ENCODE data around the gene FAF1. TPM values are rescaled to one million over a fixed set of nuclear protein-coding genes. Genes with fewer than 3 reads are reported as not detected.

The FAF1 gene
- total and polyA plus RNA-seq, 4 donors, result 52.9 to 66.9 (median 61.6) TPM

DNA sequence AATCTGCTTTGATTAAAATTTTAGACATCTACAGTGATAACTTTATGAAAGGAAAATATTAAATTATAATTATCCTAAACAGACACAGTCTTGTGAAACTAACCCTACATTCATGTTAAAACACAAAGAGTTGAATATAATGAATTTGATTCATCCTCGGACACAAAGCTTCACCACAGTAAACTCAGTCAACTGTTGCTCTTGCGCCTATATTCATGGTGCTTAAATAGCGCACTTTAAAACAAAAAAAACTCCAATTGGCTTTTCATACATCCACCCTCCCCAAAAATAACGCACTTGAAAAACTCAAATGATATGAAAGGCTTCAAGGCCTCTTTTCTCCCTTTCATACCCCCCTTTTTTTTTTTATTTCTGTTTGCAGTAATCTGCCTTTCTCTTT lies 260.3 kb downstream of the FAF1 start:
- 53% methylated on average over 3 of the region's 4 CpGs for WGBS (ENCODE audit: insufficient coverage)
- Histone ChIP-seq H3K4me3 (ENCODE audit: low read depth, low read length) (no peak overlapping the region), H3K27me3 (ENCODE audit: control insufficient read depth, insufficient read depth, low read length) (no peaks in the 10 kb centered on the region), H3K27ac (ENCODE audit: low read depth, low read length) (no peak overlapping the region), H3K4me1 (ENCODE audit: control insufficient read depth, insufficient read depth, low read length) (no peaks in the 10 kb centered on the region), H3K36me3 (ENCODE audit: control insufficient read depth, insufficient read depth, low read length) (no peaks in the 10 kb centered on the region), H3K9me3 (ENCODE audit: control insufficient read depth, insufficient read depth, low read length) (no peaks in the 10 kb centered on the region)
- peak in 1 of 6 donors; percentile 42 for DNase-seq (ENCODE audit: low read depth in 4 of 6, low spot score in 6 of 6)

DNA sequence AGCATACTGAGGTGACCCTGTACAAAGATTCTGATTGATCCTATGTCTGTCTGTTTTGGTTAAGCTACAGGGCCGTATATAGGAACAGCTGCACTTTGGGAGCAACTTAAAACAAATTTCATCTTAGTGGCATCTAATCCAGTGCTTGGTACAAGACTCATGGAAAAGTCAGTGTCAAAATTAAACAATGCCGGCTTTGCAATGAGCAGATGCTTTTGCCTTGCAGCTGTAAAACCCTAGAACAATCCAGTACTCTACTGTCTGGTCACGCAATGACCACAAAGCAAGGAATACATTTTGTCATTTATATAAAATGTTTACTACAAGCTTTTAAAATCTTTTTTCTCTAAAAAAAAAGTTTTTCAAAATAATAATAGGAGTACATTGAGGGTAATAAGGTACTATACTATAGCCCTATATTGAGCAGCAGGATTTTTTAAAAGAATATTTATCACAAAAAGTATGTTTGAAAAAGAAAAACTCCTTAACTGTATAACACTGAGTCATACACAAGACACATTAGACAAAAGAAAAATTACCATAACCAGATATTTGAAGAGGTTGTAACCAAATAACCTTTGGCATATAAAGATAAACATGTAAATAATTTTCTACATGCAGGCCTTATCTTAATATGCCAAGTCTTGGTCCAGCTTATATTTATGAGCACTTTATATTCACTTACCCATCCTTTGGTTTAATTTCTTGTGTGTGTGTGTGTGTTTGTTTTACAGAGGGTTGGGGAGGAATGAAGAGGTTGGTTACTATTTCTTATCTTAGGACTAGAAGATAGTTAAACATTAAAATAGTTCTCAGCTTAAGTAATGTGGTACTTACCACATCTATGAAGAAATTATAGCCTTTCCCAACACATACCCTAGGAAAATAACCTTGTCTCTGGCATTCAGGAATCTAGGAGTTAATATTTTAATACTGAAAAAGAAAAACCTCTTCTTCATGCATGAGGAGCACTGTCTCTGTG lies 262.3 kb downstream of the FAF1 start:
- no peaks in the 10 kb centered on the region for H3K4me1 ChIP-seq (ENCODE audit: control insufficient read depth, insufficient read depth, low read length)
- no peaks in the 10 kb centered on the region for H3K36me3 ChIP-seq (ENCODE audit: control insufficient read depth, insufficient read depth, low read length)
- 75% methylated on average over 1 of the region's 3 CpGs for WGBS (ENCODE audit: insufficient coverage)
- H3K27ac ChIP-seq (ENCODE audit: low read depth, low read length), result no peak overlapping the region
- no peak for DNase-seq (ENCODE audit: low read depth in 4 of 6, low spot score in 6 of 6)
- no peak overlapping the region for H3K4me3 ChIP-seq (ENCODE audit: low read depth, low read length)
- no peaks in the 10 kb centered on the region for H3K9me3 ChIP-seq (ENCODE audit: control insufficient read depth, insufficient read depth, low read length)
- H3K27me3 ChIP-seq (ENCODE audit: control insufficient read depth, insufficient read depth, low read length), result no peaks in the 10 kb centered on the region

DNA sequence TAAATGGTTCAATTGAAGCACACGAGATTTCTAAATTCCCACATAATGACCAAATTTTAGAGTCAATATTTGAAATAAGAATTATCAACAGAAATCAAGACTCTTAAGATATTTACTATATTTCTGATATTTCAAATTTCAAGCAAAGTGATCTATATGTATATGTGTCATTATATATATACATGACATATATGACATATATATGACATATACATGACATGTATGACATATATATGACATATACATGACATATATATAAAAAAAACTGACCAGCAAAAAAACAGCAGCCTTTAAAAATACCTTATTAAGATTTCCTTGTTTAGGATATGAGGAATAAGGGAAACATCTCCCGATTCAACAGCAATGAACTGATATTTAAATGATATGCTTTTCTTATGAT lies 266.2 kb downstream of the FAF1 start:
- no CpG with 5 or more reads among the region's 2 CpGs for WGBS (ENCODE audit: insufficient coverage)
- Histone ChIP-seq H3K27me3 (ENCODE audit: control insufficient read depth, insufficient read depth, low read length) (no peaks in the 10 kb centered on the region), H3K27ac (ENCODE audit: low read depth, low read length) (no peak overlapping the region), H3K4me3 (ENCODE audit: low read depth, low read length) (no peak overlapping the region), H3K4me1 (ENCODE audit: control insufficient read depth, insufficient read depth, low read length) (no peaks in the 10 kb centered on the region), H3K9me3 (ENCODE audit: control insufficient read depth, insufficient read depth, low read length) (no peaks in the 10 kb centered on the region), H3K36me3 (ENCODE audit: control insufficient read depth, insufficient read depth, low read length) (peaks cover 4% of the 10 kb centered on the region)
- no peak for DNase-seq (ENCODE audit: low read depth in 4 of 6, low spot score in 6 of 6)

DNA sequence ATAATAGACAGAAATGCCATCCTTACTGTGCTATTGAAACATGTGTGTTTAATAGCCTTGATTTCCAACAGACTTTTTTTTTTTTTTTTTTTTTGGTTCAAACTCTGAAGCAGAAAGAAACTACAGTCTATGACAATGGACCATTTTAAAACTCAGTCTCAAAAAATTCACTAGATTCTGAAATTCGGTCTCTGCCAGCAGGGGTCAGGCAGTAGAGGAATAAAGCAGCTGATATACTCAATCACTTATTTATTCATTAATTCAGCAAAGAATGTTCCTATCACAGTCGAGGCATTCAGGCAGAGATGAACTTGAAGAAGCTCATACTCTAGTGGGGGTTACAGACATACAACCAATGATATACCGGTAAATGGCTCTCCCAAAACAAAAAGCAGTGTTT lies 275.9 kb downstream of the FAF1 start:
- Histone ChIP-seq H3K27ac (ENCODE audit: low read depth, low read length) (no peak overlapping the region), H3K36me3 (ENCODE audit: control insufficient read depth, insufficient read depth, low read length) (peaks cover 1% of the 10 kb centered on the region), H3K4me3 (ENCODE audit: low read depth, low read length) (no peak overlapping the region), H3K9me3 (ENCODE audit: control insufficient read depth, insufficient read depth, low read length) (no peaks in the 10 kb centered on the region), H3K27me3 (ENCODE audit: control insufficient read depth, insufficient read depth, low read length) (no peaks in the 10 kb centered on the region), H3K4me1 (ENCODE audit: control insufficient read depth, insufficient read depth, low read length) (no peaks in the 10 kb centered on the region)
- DNase-seq (ENCODE audit: low read depth in 4 of 6, low spot score in 6 of 6), result no peak
- WGBS (ENCODE audit: insufficient coverage), result 71% methylated on average over 1 of the region's 3 CpGs

DNA sequence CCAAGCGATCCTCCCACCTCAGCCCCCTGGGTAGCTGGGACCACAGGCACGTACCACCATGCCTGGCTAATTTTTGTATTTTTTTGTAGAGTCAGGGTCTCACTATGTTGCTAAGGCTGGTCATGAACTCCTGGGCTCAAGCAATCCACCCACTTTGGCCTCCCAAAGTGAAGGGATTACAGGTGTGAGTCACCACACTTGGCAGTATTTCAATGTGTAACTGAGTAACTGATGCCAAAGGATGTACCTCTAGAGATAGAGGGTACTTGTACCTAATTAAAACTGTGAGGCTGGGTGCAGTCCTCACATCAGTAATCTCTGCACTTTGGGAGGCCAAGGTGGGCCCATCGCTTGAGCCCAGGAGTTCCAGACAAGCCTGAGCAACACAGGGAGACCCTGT lies 278.1 kb downstream of the FAF1 start:
- H3K36me3 ChIP-seq (ENCODE audit: control insufficient read depth, insufficient read depth, low read length), result no peaks in the 10 kb centered on the region
- no CpG with 5 or more reads among the region's 3 CpGs for WGBS (ENCODE audit: insufficient coverage)

DNA sequence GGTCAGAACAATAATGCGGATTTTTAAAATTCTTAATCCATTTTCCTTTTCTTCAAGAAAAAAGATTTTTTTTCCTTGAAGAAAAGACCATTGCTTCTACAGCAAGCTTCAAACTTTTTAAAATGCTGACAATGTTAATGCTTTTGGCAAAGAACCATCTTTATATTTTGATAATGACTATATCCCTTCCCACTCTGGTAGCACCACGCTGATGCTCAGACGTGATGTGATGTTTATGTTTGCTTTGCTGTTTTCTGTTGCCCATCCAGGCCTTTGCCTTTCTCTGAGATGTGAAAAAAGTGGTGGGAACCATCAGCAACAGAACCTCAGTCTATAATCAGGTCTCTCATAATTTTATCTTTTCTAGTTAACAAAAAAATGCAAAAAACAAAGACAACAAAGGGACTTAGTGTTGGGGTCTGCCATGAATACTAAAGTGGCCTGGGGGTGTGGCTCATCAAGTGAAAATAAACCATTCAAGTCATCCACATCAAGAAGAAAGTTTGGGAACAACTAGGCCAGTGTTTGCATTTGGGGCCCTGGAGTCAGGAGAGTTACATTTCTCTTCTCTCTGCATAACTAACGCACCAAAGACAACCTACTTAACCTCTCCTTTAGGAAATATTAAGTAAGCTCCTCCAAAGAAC lies 292.2 kb downstream of the FAF1 start:
- H3K36me3 ChIP-seq (ENCODE audit: control insufficient read depth, insufficient read depth, low read length), result no peaks in the 10 kb centered on the region
- DNase-seq (ENCODE audit: low read depth in 4 of 6, low spot score in 6 of 6), result peak in 1 of 6 donors; percentile 19
- peak overlapping the region; percentile 0 for H3K27ac ChIP-seq (ENCODE audit: low read depth, low read length)
- H3K27me3 ChIP-seq (ENCODE audit: control insufficient read depth, insufficient read depth, low read length), result no peaks in the 10 kb centered on the region
- WGBS (ENCODE audit: insufficient coverage), result no CpG with 5 or more reads among the region's 4 CpGs
- H3K4me3 ChIP-seq (ENCODE audit: low read depth, low read length), result no peak overlapping the region
- H3K9me3 ChIP-seq (ENCODE audit: control insufficient read depth, insufficient read depth, low read length), result no peaks in the 10 kb centered on the region
- no peaks in the 10 kb centered on the region for H3K4me1 ChIP-seq (ENCODE audit: control insufficient read depth, insufficient read depth, low read length)

More for the DNA sequence above, 278.1 kb downstream of the FAF1 start:
- Histone ChIP-seq H3K4me1 (ENCODE audit: control insufficient read depth, insufficient read depth, low read length) (no peaks in the 10 kb centered on the region), H3K27ac (ENCODE audit: low read depth, low read length) (no peak overlapping the region), H3K27me3 (ENCODE audit: control insufficient read depth, insufficient read depth, low read length) (no peaks in the 10 kb centered on the region), H3K9me3 (ENCODE audit: control insufficient read depth, insufficient read depth, low read length) (no peaks in the 10 kb centered on the region), H3K4me3 (ENCODE audit: low read depth, low read length) (no peak overlapping the region)
- no peak for DNase-seq (ENCODE audit: low read depth in 4 of 6, low spot score in 6 of 6)

DNA sequence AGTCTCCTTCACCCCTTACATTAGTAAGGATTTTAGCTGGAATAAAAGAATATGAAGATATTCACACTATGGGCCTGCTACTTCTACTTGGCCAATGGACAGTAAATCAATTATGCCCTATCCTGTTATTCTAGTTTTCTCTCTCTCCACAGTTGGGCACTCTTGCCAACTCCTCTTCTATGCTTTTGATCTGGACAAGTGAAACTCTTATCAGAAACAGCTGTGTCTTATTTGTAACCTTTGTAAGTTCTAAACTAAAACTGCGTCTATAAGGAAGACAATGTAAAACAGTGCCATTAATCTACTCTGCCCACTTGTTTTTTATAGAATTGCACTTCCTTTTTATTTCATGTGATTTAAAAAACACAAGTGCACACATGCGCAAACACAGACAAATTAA lies 292.8 kb downstream of the FAF1 start:
- H3K36me3 ChIP-seq (ENCODE audit: control insufficient read depth, insufficient read depth, low read length), result no peaks in the 10 kb centered on the region
- H3K9me3 ChIP-seq (ENCODE audit: control insufficient read depth, insufficient read depth, low read length), result no peaks in the 10 kb centered on the region
- no peaks in the 10 kb centered on the region for H3K4me1 ChIP-seq (ENCODE audit: control insufficient read depth, insufficient read depth, low read length)
- no peak overlapping the region for H3K4me3 ChIP-seq (ENCODE audit: low read depth, low read length)
- WGBS (ENCODE audit: insufficient coverage), result no CpG with 5 or more reads among the region's 2 CpGs
- no peak for DNase-seq (ENCODE audit: low read depth in 4 of 6, low spot score in 6 of 6)
- peak overlapping the region; percentile 4 for H3K27ac ChIP-seq (ENCODE audit: low read depth, low read length)
- H3K27me3 ChIP-seq (ENCODE audit: control insufficient read depth, insufficient read depth, low read length), result no peaks in the 10 kb centered on the region

DNA sequence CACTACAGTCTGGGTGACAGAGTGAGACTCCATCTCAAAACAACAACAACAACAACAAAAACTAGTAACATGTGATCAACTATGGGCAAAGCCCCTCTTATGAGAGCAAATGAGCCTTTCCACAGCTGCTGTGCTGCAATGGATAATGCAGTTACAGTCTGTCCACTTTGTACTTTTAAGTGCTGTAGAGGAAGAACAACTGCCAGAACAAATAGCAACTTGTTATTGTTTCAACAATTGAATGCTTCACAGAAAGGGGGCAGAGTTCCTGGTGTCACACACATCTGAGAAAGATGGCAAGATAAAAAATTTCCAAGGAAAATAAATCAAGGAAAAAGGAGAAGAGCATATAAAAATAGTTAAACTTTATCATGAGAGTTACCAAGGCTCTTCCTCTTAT lies 293.2 kb downstream of the FAF1 start:
- peak in 1 of 6 donors; percentile 44 for DNase-seq (ENCODE audit: low read depth in 4 of 6, low spot score in 6 of 6)
- Histone ChIP-seq H3K27ac (ENCODE audit: low read depth, low read length) (peak overlapping the region; percentile 4), H3K36me3 (ENCODE audit: control insufficient read depth, insufficient read depth, low read length) (no peaks in the 10 kb centered on the region), H3K4me3 (ENCODE audit: low read depth, low read length) (no peak overlapping the region), H3K9me3 (ENCODE audit: control insufficient read depth, insufficient read depth, low read length) (no peaks in the 10 kb centered on the region), H3K4me1 (ENCODE audit: control insufficient read depth, insufficient read depth, low read length) (no peaks in the 10 kb centered on the region), H3K27me3 (ENCODE audit: control insufficient read depth, insufficient read depth, low read length) (no peaks in the 10 kb centered on the region)

DNA sequence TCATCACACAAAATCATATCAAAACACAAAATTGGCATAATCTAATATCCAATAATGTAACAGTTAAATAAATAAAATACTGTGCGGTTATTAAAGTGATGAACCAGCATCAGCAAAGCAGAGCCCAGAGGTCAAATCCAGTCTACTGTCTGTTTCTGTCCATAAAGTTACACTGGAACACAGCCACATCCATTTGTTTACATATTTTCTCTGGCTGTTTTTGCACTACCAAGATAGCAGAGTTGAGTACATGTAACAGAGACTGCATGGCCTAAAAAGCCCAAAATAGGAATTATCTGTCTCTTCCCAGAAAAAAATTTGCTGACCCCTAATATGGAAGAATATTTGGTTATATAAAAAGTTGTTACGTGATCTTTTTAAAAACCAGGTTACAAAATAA lies 294.7 kb downstream of the FAF1 start:
- H3K4me1 ChIP-seq (ENCODE audit: control insufficient read depth, insufficient read depth, low read length), result no peaks in the 10 kb centered on the region
- H3K4me3 ChIP-seq (ENCODE audit: low read depth, low read length), result no peak overlapping the region
- no CpG with 5 or more reads among the region's 2 CpGs for WGBS (ENCODE audit: insufficient coverage)
- H3K9me3 ChIP-seq (ENCODE audit: control insufficient read depth, insufficient read depth, low read length), result no peaks in the 10 kb centered on the region
- H3K27me3 ChIP-seq (ENCODE audit: control insufficient read depth, insufficient read depth, low read length), result no peaks in the 10 kb centered on the region
- H3K36me3 ChIP-seq (ENCODE audit: control insufficient read depth, insufficient read depth, low read length), result no peaks in the 10 kb centered on the region
- peak in 1 of 6 donors; percentile 22 for DNase-seq (ENCODE audit: low read depth in 4 of 6, low spot score in 6 of 6)
- H3K27ac ChIP-seq (ENCODE audit: low read depth, low read length), result no peak overlapping the region

DNA sequence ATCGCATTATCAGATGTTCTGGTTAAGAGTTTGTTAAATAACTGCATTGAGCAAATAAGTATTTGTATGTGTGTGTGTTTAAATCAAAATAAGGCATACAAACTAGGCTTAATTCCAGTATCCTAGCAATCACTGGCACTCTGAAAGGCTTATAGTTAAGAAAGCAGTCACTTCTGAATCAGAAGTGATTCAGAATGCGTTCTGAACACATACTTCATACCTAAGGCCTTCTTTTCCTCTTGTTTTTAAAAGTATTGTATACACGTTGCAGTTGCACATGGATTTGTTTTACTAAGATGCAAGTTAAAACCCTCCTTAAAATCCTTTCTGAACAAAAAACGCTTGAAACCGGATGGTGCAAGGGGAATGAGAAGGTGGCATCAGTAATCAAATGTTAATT lies 298.4 kb downstream of the FAF1 start:
- Histone ChIP-seq H3K27ac (ENCODE audit: low read depth, low read length) (no peak overlapping the region), H3K4me3 (ENCODE audit: low read depth, low read length) (no peak overlapping the region), H3K4me1 (ENCODE audit: control insufficient read depth, insufficient read depth, low read length) (no peaks in the 10 kb centered on the region), H3K9me3 (ENCODE audit: control insufficient read depth, insufficient read depth, low read length) (no peaks in the 10 kb centered on the region), H3K36me3 (ENCODE audit: control insufficient read depth, insufficient read depth, low read length) (no peaks in the 10 kb centered on the region), H3K27me3 (ENCODE audit: control insufficient read depth, insufficient read depth, low read length) (no peaks in the 10 kb centered on the region)
- DNase-seq (ENCODE audit: low read depth in 4 of 6, low spot score in 6 of 6), result peak in 2 of 6 donors; percentile 44 to 52
- WGBS (ENCODE audit: insufficient coverage), result no CpG with 5 or more reads among the region's 5 CpGs

Data from spinal cord (tissue), 10 donors.